Measurements from ENCODE around the gene RRP15.

The RRP15 gene

GRCh38 chr1:218284917-218285635 lies at the start of gene RRP15:
Gene RRP15 (plus strand): TSS chr1:218285293. CDS start chr1:218285317, 24 bp downstream.
- Histone ChIP-seq H3K4me3 (ENCODE audit: low read depth in 1 of 2, low read length in 2 of 2) (peak within 1 kb of the TSS; percentile 51 to 98), H3K4me1 (ENCODE audit: insufficient read depth, low read length) (peaks cover 13% of the 10 kb centered on the region), H3K27ac (ENCODE audit: low read depth, low read length) (peak within 1 kb of the TSS; percentile 59), H3K9ac (ENCODE audit: low read length) (peak within 1 kb of the TSS; percentile 29), H3K36me3 (ENCODE audit: insufficient read depth, low read length) (no peaks in the 10 kb centered on the region), H3K27me3 (ENCODE audit: control insufficient read depth in 1 of 2, insufficient read depth in 2 of 2, low read length in 2 of 2) (no peaks in the 10 kb centered on the region), H3K9me3 (ENCODE audit: low read length) (no peaks in the 10 kb centered on the region)

DNA sequence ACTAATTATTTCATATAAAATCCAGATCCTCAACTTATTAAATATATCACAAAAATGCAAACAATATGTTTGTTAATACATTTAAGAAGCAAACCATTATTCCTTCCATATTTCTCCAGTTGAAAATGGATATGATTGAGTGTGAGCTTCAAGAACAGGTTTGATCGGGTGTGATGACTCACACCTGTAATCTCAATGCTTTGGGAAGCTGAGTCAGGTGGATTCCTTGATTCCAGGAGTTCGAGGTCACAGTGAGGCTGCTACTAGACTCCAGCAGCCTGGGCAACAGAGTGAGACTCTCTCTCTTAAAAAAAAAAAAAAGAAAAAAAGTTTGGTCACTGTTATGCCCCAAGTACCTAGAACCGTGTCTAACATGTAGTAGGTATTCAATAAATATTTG lies 42.9 kb upstream of the RRP15 start:
- H3K27me3 ChIP-seq (ENCODE audit: control insufficient read depth in 1 of 2, insufficient read depth in 2 of 2, low read length in 2 of 2), result no peaks in the 10 kb centered on the region
- no peaks in the 10 kb centered on the region for H3K36me3 ChIP-seq (ENCODE audit: insufficient read depth, low read length)
- H3K27ac ChIP-seq (ENCODE audit: low read depth, low read length), result no peak overlapping the region
- no peaks in the 10 kb centered on the region for H3K4me1 ChIP-seq (ENCODE audit: insufficient read depth, low read length)
- H3K4me3 ChIP-seq (ENCODE audit: low read depth in 1 of 2, low read length in 2 of 2), result no peak overlapping the region
- H3K9me3 ChIP-seq (ENCODE audit: low read length), result no peaks in the 10 kb centered on the region
- H3K9ac ChIP-seq (ENCODE audit: low read length), result no peak overlapping the region

- Histone ChIP-seq H3K27ac (ENCODE audit: low read depth, low read length) (no peak overlapping the region), H3K27me3 (ENCODE audit: control insufficient read depth in 1 of 2, insufficient read depth in 2 of 2, low read length in 2 of 2) (no peaks in the 10 kb centered on the region), H3K9me3 (ENCODE audit: low read length) (no peaks in the 10 kb centered on the region), H3K4me3 (ENCODE audit: low read depth in 1 of 2, low read length in 2 of 2) (no peak overlapping the region), H3K4me1 (ENCODE audit: insufficient read depth, low read length) (no peaks in the 10 kb centered on the region), H3K9ac (ENCODE audit: low read length) (no peak overlapping the region), H3K36me3 (ENCODE audit: insufficient read depth, low read length) (no peaks in the 10 kb centered on the region)
These were observed 37.8 kb upstream of the RRP15 start for GRCh38 chr1:218247339-218247738.

- Histone ChIP-seq H3K9me3 (ENCODE audit: low read length) (no peaks in the 10 kb centered on the region), H3K4me1 (ENCODE audit: insufficient read depth, low read length) (no peaks in the 10 kb centered on the region), H3K27ac (ENCODE audit: low read depth, low read length) (no peak overlapping the region), H3K27me3 (ENCODE audit: control insufficient read depth in 1 of 2, insufficient read depth in 2 of 2, low read length in 2 of 2) (no peaks in the 10 kb centered on the region), H3K9ac (ENCODE audit: low read length) (no peak overlapping the region), H3K4me3 (ENCODE audit: low read depth in 1 of 2, low read length in 2 of 2) (no peak overlapping the region), H3K36me3 (ENCODE audit: insufficient read depth, low read length) (no peaks in the 10 kb centered on the region)
These were observed 35.6 kb upstream of the RRP15 start for GRCh38 chr1:218249338-218250140.

DNA sequence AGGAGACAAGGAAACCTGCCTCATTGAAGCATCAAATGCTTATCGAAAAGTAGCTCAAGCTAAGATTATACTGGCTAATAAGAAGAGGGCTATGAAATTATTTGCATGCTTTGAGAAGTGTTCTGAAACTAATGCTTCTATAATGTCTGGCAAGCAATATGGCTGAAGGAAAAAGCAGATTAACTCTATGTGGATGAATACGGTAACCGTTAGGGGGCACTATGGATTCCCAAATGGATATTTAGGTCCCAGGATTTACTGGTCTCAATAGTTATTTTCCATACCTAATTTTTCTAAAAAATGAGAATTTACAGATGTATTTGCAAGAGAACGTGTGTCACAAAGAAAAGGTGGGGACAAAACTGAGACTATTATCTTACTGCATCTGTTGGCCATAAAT lies 34.6 kb upstream of the RRP15 start:
- Histone ChIP-seq H3K4me1 (ENCODE audit: insufficient read depth, low read length) (no peaks in the 10 kb centered on the region), H3K9me3 (ENCODE audit: low read length) (no peaks in the 10 kb centered on the region), H3K4me3 (ENCODE audit: low read depth in 1 of 2, low read length in 2 of 2) (no peak overlapping the region), H3K27me3 (ENCODE audit: control insufficient read depth in 1 of 2, insufficient read depth in 2 of 2, low read length in 2 of 2) (no peaks in the 10 kb centered on the region), H3K27ac (ENCODE audit: low read depth, low read length) (no peak overlapping the region), H3K36me3 (ENCODE audit: insufficient read depth, low read length) (no peaks in the 10 kb centered on the region), H3K9ac (ENCODE audit: low read length) (no peak overlapping the region)

- H3K4me1 ChIP-seq (ENCODE audit: insufficient read depth, low read length), result no peaks in the 10 kb centered on the region
- no peak overlapping the region for H3K9ac ChIP-seq (ENCODE audit: low read length)
- H3K27me3 ChIP-seq (ENCODE audit: control insufficient read depth in 1 of 2, insufficient read depth in 2 of 2, low read length in 2 of 2), result no peaks in the 10 kb centered on the region
- H3K4me3 ChIP-seq (ENCODE audit: low read depth in 1 of 2, low read length in 2 of 2), result no peak overlapping the region
- no peaks in the 10 kb centered on the region for H3K36me3 ChIP-seq (ENCODE audit: insufficient read depth, low read length)
- no peak overlapping the region for H3K27ac ChIP-seq (ENCODE audit: low read depth, low read length)
- H3K9me3 ChIP-seq (ENCODE audit: low read length), result peaks cover 4% of the 10 kb centered on the region
These were observed 30.7 kb upstream of the RRP15 start for GRCh38 chr1:218254296-218254946.

DNA sequence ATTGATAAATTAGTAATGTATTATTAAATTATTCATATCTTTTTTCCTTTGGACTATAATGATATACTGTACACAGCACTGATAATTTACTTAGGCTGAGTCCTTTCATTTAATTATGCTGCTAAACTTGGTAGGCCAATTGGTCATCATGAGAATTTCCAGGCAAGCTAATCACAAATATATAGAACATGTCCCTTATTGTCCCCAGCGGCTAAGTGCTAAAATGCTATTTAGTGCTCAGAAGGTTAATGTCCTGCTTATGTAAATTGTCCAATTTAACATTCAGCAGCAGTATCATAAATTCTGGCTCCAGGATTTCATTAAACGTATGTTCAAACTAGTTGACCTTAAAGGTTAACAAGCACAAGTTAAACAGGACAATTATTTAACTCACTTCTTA lies 30.0 kb upstream of the RRP15 start:
- Histone ChIP-seq H3K9me3 (ENCODE audit: low read length) (peaks cover 4% of the 10 kb centered on the region), H3K27ac (ENCODE audit: low read depth, low read length) (no peak overlapping the region), H3K4me1 (ENCODE audit: insufficient read depth, low read length) (no peaks in the 10 kb centered on the region), H3K27me3 (ENCODE audit: control insufficient read depth in 1 of 2, insufficient read depth in 2 of 2, low read length in 2 of 2) (no peaks in the 10 kb centered on the region), H3K36me3 (ENCODE audit: insufficient read depth, low read length) (no peaks in the 10 kb centered on the region), H3K4me3 (ENCODE audit: low read depth in 1 of 2, low read length in 2 of 2) (no peak overlapping the region), H3K9ac (ENCODE audit: low read length) (no peak overlapping the region)

GRCh38 chr1:218257371-218257770 lies 27.7 kb upstream of the RRP15 start:
- no peak overlapping the region for H3K9ac ChIP-seq (ENCODE audit: low read length)
- no peak overlapping the region for H3K4me3 ChIP-seq (ENCODE audit: low read depth in 1 of 2, low read length in 2 of 2)
- H3K36me3 ChIP-seq (ENCODE audit: insufficient read depth, low read length), result no peaks in the 10 kb centered on the region
- H3K27ac ChIP-seq (ENCODE audit: low read depth, low read length), result no peak overlapping the region
- H3K27me3 ChIP-seq (ENCODE audit: control insufficient read depth in 1 of 2, insufficient read depth in 2 of 2, low read length in 2 of 2), result no peaks in the 10 kb centered on the region
- H3K9me3 ChIP-seq (ENCODE audit: low read length), result peaks cover 4% of the 10 kb centered on the region
- no peaks in the 10 kb centered on the region for H3K4me1 ChIP-seq (ENCODE audit: insufficient read depth, low read length)

DNA sequence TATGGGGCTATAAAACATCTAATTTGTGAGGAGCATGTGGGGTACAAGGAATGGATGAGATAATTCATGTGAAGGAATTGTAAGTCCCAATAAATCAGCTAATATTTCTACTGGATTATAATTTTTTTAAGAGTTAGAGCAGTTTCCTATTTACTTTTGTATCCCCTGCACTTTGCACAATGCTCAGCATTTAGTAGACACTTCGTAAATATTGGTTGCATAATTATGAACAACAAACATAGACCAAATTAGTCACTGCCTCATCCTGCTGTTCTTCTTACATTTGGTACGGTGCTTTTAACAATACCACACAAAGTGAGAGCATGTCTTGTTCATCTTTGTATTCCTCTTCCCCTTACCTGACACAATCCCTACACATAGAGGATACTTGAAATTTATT lies 27.1 kb upstream of the RRP15 start:
- no peak overlapping the region for H3K9ac ChIP-seq (ENCODE audit: low read length)
- no peaks in the 10 kb centered on the region for H3K4me1 ChIP-seq (ENCODE audit: insufficient read depth, low read length)
- no peaks in the 10 kb centered on the region for H3K36me3 ChIP-seq (ENCODE audit: insufficient read depth, low read length)
- H3K4me3 ChIP-seq (ENCODE audit: low read depth in 1 of 2, low read length in 2 of 2), result no peak overlapping the region
- H3K9me3 ChIP-seq (ENCODE audit: low read length), result peaks cover 4% of the 10 kb centered on the region
- H3K27ac ChIP-seq (ENCODE audit: low read depth, low read length), result no peak overlapping the region
- H3K27me3 ChIP-seq (ENCODE audit: control insufficient read depth in 1 of 2, insufficient read depth in 2 of 2, low read length in 2 of 2), result no peaks in the 10 kb centered on the region

DNA sequence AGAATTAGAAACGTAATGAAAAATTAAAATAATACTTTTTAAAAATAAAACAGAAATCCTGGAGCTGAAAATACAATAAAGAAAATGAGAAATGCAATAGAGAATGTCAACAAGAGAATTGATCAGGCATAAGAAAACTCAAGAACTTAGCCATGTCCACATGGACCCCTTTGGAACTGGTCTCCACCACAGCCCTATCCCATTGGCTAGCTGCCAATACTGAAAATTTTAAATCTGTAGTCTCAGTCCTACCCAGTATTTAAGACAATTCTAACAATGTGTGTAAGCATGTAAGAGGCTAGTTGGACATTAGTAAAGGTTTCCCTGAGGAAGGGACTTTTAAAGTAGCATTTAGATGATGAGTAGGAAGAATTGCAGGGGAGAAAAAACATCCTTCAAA lies 25.8 kb upstream of the RRP15 start:
- Histone ChIP-seq H3K27ac (ENCODE audit: low read depth, low read length) (no peak overlapping the region), H3K4me3 (ENCODE audit: low read depth in 1 of 2, low read length in 2 of 2) (no peak overlapping the region), H3K9me3 (ENCODE audit: low read length) (peaks cover 4% of the 10 kb centered on the region), H3K36me3 (ENCODE audit: insufficient read depth, low read length) (no peaks in the 10 kb centered on the region), H3K4me1 (ENCODE audit: insufficient read depth, low read length) (no peaks in the 10 kb centered on the region), H3K27me3 (ENCODE audit: control insufficient read depth in 1 of 2, insufficient read depth in 2 of 2, low read length in 2 of 2) (no peaks in the 10 kb centered on the region), H3K9ac (ENCODE audit: low read length) (no peak overlapping the region)

GRCh38 chr1:218259800-218260199 lies 25.3 kb upstream of the RRP15 start:
- H3K9me3 ChIP-seq (ENCODE audit: low read length), result peaks cover 4% of the 10 kb centered on the region
- H3K27me3 ChIP-seq (ENCODE audit: control insufficient read depth in 1 of 2, insufficient read depth in 2 of 2, low read length in 2 of 2), result no peaks in the 10 kb centered on the region
- no peaks in the 10 kb centered on the region for H3K36me3 ChIP-seq (ENCODE audit: insufficient read depth, low read length)
- H3K4me3 ChIP-seq (ENCODE audit: low read depth in 1 of 2, low read length in 2 of 2), result no peak overlapping the region
- no peak overlapping the region for H3K27ac ChIP-seq (ENCODE audit: low read depth, low read length)
- no peak overlapping the region for H3K9ac ChIP-seq (ENCODE audit: low read length)
- no peaks in the 10 kb centered on the region for H3K4me1 ChIP-seq (ENCODE audit: insufficient read depth, low read length)
